Fibroblast of skin of scalp (primary cell): ENCODE results near the gene ARHGAP22.
A peak's percentile ranks its signal among the peaks of the same experiment; 100 is the strongest.

ENCODE experiments used
- DNase-seq: peaks from one replicate; pipeline ENCODE4 v3.0.0-alpha.2; 2013

ARHGAP22 gene

DNA sequence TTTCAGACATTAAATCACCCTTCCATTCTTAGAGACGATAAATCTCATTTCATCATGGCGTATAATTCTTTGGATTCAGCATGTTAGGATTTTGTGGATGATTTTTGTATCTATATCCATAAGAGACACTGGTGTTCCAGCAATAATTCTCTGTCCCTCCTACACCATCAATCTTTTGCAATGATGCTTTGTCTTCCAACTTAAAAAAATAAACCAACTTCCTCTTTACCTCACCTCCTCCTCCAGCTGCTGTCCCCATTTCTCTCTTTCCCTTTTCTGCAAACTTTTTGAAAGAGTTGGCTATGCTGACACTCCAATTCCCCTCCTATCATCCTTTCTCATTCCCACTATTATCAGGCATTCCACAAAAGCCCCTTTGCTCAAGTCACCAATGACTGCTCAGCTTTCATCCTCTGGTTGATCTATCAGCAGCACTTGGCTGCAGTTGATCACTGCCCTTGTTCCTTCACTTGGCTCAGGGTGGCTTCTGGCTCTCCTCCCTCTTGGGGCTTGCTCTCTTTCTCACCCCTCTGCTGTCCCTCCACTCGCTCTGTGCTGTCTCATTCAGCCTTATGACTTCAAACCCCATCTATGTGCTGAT, 130.0 kb downstream of the ARHGAP22 start:
- DNase-seq = no peak

DNA sequence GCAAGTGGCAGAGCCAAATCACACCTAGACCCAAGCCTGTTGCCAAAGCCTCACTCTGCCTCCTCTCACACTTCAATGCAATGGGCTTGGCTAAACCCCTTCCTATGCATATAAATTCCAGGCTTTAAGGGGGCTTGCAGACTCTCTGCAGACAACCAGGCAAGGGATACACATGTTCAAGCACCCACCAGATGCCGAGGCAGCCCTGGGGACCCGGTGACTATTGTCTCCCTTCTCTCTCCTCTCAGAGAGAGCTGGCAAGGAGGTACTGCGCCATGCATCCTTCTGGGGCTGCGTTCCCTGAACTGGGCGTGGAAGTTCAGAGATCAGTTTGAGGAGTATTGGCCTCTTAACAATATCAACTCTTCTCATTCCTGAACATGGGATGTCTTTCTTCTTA, 131.2 kb downstream of the ARHGAP22 start:
- DNase-seq = no peak

- DNase-seq = no peak
Observed at GRCh38 chr10:48472501-48473069, 132.3 kb downstream of the ARHGAP22 start.

DNA sequence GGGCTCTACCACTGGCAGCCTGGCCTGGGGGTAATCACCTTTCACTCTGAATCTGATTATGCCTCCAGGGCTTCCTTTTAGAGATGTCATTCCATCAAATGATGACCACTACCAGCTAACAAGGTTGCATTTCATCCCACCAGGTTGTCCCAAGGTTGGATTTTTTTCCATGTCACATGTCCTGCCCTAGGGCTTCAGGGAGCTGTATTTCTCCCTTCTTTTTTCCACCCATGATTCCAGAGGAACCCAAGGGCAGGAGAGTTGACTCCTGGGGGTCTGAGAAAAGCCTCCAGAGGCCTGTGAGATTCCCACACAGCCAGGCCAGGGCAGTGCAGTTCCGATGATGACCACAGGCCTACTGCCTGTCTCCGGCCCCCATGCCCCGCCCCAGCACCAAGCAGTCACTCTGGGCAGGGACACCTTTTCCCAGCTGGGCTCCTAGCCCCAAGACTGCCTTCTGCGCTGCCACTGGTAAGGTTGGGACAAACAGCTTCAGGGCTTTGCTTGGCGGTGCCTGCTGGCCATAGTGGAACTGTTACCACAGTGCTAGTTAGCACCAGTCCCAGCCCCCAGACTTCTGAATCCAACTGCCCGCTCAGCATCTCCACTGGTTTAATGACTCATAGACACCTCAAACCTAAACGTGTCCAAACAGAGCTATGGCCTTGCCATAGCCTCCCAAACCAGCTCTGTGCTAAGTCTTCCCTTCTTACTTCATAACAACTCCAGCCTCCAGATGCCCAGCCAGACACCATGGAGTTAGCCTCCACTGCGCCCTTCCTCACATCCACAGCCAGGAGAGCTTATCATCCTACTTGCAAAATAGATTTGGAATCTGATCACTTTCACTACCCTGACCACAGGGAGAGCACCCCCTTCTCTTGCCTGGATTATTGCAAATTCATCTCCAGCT, 133.7 kb downstream of the ARHGAP22 start:
- DNase-seq = no peak

DNA sequence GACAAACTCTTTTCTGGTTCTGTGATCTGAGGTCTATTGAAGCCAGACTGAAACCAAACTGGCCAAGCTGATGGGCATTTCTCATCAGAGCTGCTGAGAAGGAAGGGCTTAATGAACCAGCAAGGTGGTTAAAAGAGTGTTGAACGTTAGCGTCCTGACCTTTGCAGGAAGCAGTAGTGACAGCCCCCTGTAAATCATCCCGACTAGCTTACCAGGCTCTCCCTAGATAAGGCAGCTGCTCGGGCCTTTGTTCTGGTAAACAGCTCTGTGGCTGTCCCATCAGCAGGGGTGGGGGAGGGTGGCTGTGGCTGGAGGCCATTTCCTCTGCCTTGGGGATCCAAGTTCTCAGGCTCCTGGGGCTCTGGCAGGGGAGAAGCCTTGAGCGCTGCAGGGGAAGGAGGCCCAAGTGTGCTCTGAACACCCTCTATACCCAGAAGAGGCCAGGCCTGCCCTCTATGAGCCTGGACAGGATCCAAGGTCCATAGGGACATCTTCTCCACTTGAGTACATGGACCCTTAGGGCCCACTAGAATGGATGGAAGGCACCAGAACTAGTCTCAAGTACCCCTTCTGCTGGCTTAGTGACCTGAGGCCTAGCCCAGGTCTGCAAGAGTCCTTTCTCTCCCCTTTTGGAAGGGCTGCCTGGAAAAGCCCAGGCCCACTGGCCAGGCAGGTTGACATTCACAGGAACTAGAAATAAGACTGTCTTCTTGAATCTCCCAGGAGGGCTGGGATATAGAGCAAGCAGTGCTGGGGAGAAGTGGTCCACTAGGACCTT, 134.6 kb downstream of the ARHGAP22 start:
- DNase-seq = no peak

DNA sequence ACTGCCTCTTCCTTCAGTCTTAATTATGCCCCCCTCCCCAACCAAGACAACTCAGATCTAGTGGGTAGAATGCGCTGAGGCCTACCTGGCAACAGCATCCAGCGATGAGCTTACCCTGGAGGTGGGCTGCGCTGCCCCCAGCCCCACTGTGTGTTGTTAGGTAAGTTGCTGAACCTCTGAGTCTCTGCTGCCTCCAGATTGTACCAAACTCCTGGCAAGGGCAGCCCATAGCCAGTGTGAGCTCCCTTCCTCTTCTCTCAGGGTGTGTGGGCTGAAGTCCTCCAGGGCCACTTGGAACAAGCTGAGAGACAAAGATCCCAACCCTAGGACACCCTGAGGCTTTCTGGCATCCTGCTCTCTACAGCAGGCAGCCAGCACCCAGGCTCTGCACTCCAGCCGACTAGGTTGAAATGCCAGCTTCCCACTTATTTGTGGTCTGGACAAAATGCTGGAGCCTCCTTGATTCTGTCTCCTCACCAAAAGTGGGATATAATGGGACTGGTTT, 135.3 kb downstream of the ARHGAP22 start:
- DNase-seq = no peak

GRCh38 chr10:48468866-48469511, 135.9 kb downstream of the ARHGAP22 start:
- no peak for DNase-seq

DNA sequence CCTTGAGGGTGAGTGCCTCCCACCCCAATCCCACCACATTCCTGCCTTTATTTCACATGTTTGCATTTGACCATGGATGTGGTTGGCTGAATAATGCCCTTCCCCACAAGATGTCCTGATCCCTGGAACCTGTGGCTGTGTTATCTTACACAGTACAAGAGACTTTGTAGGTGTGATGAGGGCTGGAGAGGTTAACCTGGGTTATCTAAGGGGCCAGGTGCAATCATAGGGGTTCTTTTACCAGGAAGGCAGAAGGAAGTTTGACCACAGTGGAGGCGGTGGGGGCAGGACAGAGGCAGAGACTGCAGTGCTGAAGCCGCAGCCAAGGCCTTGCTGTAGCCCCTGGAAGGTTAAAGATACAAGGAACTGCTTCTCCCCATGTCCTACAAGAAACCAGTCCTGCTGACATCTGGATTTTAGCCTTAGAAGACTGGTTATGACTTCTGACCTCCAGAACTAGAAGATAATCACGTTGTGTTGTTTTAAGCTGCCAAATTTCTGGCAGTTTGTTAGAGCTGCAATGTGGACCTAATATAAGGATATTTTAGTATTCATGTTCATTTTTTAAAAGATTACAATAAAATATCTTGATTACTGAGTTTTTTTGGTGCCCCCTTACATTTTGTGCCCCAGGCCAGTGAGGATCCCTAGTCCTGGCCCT, 136.6 kb downstream of the ARHGAP22 start:
- no peak for DNase-seq

DNA sequence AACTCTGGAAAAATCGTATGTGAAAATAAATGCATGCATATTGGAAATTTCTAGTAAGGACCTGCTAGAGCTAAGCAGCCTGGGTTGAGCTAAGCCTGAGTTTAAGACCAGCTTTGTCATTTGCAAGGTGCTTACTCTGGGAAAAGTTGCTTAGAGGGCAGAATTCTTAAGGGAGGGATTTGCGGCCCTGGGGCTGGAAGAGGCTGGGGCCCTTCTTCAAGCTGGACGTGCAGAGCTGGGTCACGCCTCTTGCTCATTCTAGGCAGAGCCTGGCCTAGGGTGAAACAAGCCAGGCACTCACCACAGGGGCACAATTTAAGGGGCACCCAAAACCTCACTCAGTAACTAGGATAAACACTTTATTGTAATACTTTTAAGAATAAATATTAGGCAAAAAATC, 137.2 kb downstream of the ARHGAP22 start:
- no peak for DNase-seq

DNA sequence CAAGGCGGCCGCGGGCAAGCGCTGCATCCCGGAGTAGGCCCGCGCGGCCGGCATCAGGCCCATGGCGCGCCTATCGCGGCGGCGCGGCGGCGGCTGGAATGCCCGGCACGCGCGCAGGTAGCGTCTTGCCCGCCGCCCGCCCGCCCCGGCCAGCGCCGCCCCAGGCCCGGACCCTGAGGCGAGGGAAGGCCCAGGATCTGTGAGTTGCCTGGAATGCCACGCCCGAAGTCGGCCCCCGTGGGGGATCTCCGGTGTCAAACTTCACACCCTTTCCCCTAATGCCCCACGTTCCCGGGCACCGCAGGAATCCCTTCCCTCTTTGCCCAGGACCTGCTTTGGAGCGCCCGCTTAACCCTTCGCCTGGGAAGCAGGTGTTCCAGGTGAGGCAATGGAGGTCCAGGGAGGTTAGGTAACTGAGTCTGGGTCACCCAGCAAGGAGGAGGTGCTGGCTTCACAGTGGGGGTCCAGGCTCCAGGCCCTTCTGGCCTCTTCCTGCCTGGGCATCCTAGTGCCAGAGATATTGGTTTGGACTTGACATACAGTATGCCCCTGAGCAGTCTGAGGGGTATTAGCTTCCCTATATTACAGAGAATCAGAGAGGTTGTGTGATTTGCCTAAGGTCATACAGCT, 138.1 kb downstream of the ARHGAP22 start:
- no peak for DNase-seq

- no peak for DNase-seq
Observed at GRCh38 chr10:48465860-48466521, 138.9 kb downstream of the ARHGAP22 start.

GRCh38 chr10:48464871-48465736, 139.8 kb downstream of the ARHGAP22 start:
- no peak for DNase-seq

DNA sequence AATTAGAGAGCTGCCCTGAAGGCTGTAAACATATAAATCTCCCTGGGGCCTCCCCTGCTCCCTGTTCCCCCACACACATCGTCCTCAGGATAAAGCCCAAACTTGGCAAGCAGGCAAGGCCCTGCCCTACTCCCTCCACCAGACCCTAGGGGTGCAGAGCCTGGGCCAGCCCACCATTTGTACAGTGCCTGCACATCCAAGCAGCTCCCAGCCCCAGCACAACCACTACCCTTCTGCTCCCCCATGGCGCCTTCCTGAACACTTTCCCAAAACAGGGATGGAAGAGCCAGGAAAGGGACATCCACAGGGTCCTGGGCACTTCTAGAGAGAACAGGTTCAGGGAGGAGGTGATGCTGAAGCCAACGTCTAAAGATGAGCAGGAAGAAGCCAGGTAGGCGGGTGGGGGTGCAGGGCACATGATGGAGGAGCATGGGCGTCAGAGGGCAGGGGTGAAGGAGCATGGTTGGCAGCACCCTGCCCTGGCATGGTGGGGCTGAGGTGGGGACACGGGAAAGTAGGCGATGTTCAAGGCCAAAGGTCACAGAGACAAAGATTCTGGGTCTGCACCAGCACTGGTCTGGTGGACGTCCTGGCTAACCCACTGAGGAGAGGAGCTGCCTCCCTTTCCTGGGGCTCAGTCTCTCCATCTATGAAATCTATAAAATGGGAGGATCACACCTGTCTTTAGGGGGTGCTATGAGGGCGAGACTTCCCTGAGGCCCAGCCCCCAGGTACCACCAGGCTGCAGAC, 140.6 kb downstream of the ARHGAP22 start:
- DNase-seq = no peak

DNA sequence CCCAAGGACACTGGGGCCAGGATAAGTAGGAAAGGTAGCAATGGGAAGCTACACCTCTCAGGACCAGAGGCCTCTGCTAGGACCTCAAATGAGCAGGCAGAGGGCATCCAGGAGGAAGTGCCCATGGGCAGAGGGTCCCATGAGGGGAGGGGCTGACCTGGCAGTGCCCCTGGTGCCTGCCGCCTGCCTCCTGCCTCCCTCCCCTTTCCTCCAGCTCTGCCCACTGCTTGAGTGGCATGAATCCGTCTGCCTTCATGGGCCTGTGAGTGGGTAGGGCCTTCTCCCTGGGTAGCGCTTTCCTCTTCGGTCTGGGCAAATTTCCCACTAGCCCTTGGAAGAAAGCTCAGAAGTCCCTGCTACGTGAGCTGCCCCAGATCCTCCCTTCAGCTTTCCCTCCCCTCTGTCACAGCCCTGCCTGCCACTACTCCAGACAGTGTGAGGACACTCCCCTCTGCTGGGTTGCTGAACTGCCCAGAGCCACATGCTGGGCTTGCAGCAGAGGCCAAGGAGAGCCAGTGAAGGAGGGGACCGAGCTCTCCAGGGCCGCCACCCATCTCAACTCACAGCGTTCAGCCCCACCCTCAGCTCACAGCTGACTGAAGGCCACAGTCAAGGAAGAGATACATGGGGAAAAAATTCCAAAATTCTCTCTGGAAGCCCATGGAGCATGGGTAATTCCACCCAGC, 141.4 kb downstream of the ARHGAP22 start:
- DNase-seq = peak; percentile 64

DNA sequence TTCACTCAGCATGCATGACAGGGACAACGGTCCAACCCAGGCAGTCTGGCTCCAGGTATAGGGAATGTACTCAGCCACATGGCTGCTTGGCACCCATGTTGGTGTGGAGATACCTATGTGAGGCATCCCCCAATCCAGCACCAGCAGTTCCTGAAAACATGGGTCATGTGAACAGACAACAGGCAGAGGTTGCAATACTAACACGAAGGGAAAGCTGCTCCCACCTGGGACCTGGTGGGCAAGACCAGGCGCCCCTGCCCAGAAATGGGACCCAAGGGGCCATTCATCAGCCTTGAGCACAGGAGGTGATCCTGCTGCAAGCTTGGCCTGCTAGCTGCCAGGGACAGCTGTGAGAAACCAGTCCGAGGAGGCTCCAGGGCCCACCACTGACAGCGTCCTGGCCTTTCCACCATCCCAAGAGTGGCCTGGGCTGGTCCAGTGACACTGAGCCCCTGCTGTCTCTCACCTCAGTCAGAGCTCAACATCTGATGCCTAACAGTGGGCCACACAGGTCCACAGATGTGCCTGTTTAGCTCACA, 142.3 kb downstream of the ARHGAP22 start:
- no peak for DNase-seq

- DNase-seq = no peak
Observed at GRCh38 chr10:48461623-48462481, 143.0 kb downstream of the ARHGAP22 start.

GRCh38 chr10:48460182-48460581, 144.7 kb downstream of the ARHGAP22 start:
- DNase-seq = no peak
